HS-5 (cell line): ENCODE data around the gene BICRAL.
"Not testable (repeated sequence)": the region's sequence is repeated elsewhere in the genome, so short reads cannot be mapped to it uniquely, and the experiment has no call there.

ENCODE experiments used
- DNase-seq: peaks from one replicate; pipeline ENCODE4 v3.0.0-alpha.2; 2012; ENCODE audit warnings: low read depth

BICRAL gene

GRCh38 chr6:42764911-42765648 is 16.8 kb upstream of the BICRAL start:
- no peak for DNase-seq

GRCh38 chr6:42766163-42766670 is 15.6 kb upstream of the BICRAL start:
- peak; percentile 86 for DNase-seq

- no peak for DNase-seq
Measured at GRCh38 chr6:42769051-42769450, 12.8 kb upstream of the BICRAL start.

- DNase-seq = no peak
Measured at GRCh38 chr6:42769836-42770235, 12.0 kb upstream of the BICRAL start.

- no peak for DNase-seq
Measured at GRCh38 chr6:42771741-42772100, 10.1 kb upstream of the BICRAL start.

GRCh38 chr6:42774201-42774600 is 7.7 kb upstream of the BICRAL start:
- no peak for DNase-seq

GRCh38 chr6:42774821-42775487 is 6.9 kb upstream of the BICRAL start:
- DNase-seq = not testable (repeated sequence)

- peak; percentile 46 for DNase-seq
Measured at GRCh38 chr6:42777126-42777822, 4.6 kb upstream of the BICRAL start.

GRCh38 chr6:42778122-42778521 is 3.7 kb upstream of the BICRAL start:
- DNase-seq = no peak

GRCh38 chr6:42779521-42779920 is 2.3 kb upstream of the BICRAL start:
- no peak for DNase-seq

GRCh38 chr6:42781546-42781795 is 381 bp upstream of the BICRAL start:
- DNase-seq = no peak

GRCh38 chr6:42782689-42783176 is 881 bp downstream of the BICRAL start:
- peak; percentile 63 for DNase-seq

GRCh38 chr6:42783177-42783875 is 1.5 kb downstream of the BICRAL start:
- DNase-seq = peak; percentile 25

- no peak for DNase-seq
Measured at GRCh38 chr6:42783876-42784642, 2.2 kb downstream of the BICRAL start.

GRCh38 chr6:42784717-42785498 is 3.1 kb downstream of the BICRAL start:
- no peak for DNase-seq

- no peak for DNase-seq
Measured at GRCh38 chr6:42786525-42786985, 4.7 kb downstream of the BICRAL start.

GRCh38 chr6:42787063-42787472 is 5.2 kb downstream of the BICRAL start:
- no peak for DNase-seq

GRCh38 chr6:42788671-42789070 is 6.8 kb downstream of the BICRAL start:
- DNase-seq = no peak

- DNase-seq = no peak
Measured at GRCh38 chr6:42790549-42791181, 8.8 kb downstream of the BICRAL start.

GRCh38 chr6:42791706-42792320 is 10.0 kb downstream of the BICRAL start:
- no peak for DNase-seq
